ENCODE data around the gene TPSAB1.

- TF ChIP-seq, protein P1, sequence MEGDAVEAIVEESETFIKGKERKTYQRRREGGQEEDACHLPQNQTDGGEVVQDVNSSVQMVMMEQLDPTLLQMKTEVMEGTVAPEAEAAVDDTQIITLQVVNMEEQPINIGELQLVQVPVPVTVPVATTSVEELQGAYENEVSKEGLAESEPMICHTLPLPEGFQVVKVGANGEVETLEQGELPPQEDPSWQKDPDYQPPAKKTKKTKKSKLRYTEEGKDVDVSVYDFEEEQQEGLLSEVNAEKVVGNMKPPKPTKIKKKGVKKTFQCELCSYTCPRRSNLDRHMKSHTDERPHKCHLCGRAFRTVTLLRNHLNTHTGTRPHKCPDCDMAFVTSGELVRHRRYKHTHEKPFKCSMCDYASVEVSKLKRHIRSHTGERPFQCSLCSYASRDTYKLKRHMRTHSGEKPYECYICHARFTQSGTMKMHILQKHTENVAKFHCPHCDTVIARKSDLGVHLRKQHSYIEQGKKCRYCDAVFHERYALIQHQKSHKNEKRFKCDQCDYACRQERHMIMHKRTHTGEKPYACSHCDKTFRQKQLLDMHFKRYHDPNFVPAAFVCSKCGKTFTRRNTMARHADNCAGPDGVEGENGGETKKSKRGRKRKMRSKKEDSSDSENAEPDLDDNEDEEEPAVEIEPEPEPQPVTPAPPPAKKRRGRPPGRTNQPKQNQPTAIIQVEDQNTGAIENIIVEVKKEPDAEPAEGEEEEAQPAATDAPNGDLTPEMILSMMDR (IDR thresholded peaks at IDR 0.05), result no peak
- TF ChIP-seq POLR2A (IDR thresholded peaks at IDR 0.05) (no peak), POLR2AphosphoS5 (IDR thresholded peaks at IDR 0.05) (no peak)
Measured at GRCh38 chr16:1218930-1219611, 21.4 kb upstream of the TPSAB1 start.

All from upper lobe of left lung (tissue), 4 donors.